MM.1S (cell line): Measurements from ENCODE around the gene PSMD12.

ENCODE experiments used
- CTCF ChIP-seq: fragments of 300-600 bp; sonication (generic); IDR thresholded peaks from 2 replicates; pipeline ENCODE4 v1.5.1; 2016; ENCODE audit warnings: antibody characterized with exemption, low read length, mixed read lengths
- EZH2phosphoT487 ChIP-seq: fragments of 300-600 bp; sonication (generic); IDR thresholded peaks from 2 replicates; pipeline ENCODE4 v1.6.1; 2018; ENCODE audit warnings: antibody characterized with exemption, low read length

GRCh38 chr17:67312265-67312664 lies 54.1 kb downstream of the PSMD12 start:
- no peak for TF ChIP-seq CTCF
- TF ChIP-seq EZH2phosphoT487, result no peak
